HG03039 (cell line): ENCODE data around the gene RBM4B.
"Not testable (repeated sequence)": the region's sequence is repeated elsewhere in the genome, so short reads cannot be mapped to it uniquely, and the experiment has no call there.

Experiments used
- ATAC-seq: cut with Tn5 transposase; IDR thresholded peaks from one replicate; pipeline ENCODE4 v1.9.1; 2021; ENCODE audit warnings: mild to moderate bottlenecking, moderate library complexity; ENCODE audit not compliant: unreplicated experiment

RBM4B gene

GRCh38 chr11:66677599-66678375 lies at the start of gene RBM4B:
RBM4B (minus strand) TSS chr11:66677887; CDS start chr11:66677079, 808 bp downstream.
- peak; percentile 78 for ATAC-seq

GRCh38 chr11:66725647-66726046 lies 48.0 kb upstream of the RBM4B start:
- ATAC-seq = no peak

GRCh38 chr11:66725114-66725513 lies 47.4 kb upstream of the RBM4B start:
- no peak for ATAC-seq

- not testable (repeated sequence) for ATAC-seq
Measured at GRCh38 chr11:66724167-66724566, 46.5 kb upstream of the RBM4B start.

- ATAC-seq = no peak
Measured at GRCh38 chr11:66723693-66724092, 46.0 kb upstream of the RBM4B start.

- no peak for ATAC-seq
Measured at GRCh38 chr11:66722745-66723651, 45.3 kb upstream of the RBM4B start.

GRCh38 chr11:66721939-66722338 lies 44.3 kb upstream of the RBM4B start:
- no peak for ATAC-seq

GRCh38 chr11:66720899-66721470 lies 43.3 kb upstream of the RBM4B start:
- no peak for ATAC-seq

GRCh38 chr11:66720223-66720898 lies 42.7 kb upstream of the RBM4B start:
- no peak for ATAC-seq

GRCh38 chr11:66719111-66719872 lies 41.6 kb upstream of the RBM4B start:
- no peak for ATAC-seq

GRCh38 chr11:66718320-66718971 lies 40.8 kb upstream of the RBM4B start:
- ATAC-seq = no peak

- no peak for ATAC-seq
Measured at GRCh38 chr11:66717925-66718319, 40.2 kb upstream of the RBM4B start.

- no peak for ATAC-seq
Measured at GRCh38 chr11:66716996-66717395, 39.3 kb upstream of the RBM4B start.

- ATAC-seq = no peak
Measured at GRCh38 chr11:66715346-66716085, 37.8 kb upstream of the RBM4B start.

GRCh38 chr11:66713746-66714480 lies 36.2 kb upstream of the RBM4B start:
- ATAC-seq = no peak

- no peak for ATAC-seq
Measured at GRCh38 chr11:66710384-66710930, 32.8 kb upstream of the RBM4B start.

- no peak for ATAC-seq
Measured at GRCh38 chr11:66708701-66709100, 31.0 kb upstream of the RBM4B start.

GRCh38 chr11:66708094-66708493 lies 30.4 kb upstream of the RBM4B start:
- no peak for ATAC-seq
